ENCODE measurements around the gene S100A3.

S100A3 gene

DNA sequence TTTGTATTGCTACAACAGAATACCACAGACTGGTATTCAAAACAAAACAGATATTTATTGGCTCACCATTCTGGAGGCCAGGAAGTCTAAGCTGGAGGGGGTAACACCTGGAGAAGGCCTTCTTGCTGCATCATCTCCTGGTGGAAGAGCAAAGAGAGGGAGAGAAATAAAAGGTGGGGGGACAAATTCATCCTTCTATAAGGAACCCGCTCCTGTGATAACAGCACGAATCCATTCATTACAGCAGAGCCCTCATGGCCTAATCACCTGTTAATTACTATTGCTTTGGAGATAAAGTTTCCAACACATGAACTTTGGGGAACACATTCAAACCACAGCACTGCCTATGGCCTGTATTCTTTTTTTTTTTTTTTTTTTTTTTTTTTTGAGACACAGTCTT lies 11.2 kb upstream of the S100A3 start:
- TF ChIP-seq, protein P1, sequence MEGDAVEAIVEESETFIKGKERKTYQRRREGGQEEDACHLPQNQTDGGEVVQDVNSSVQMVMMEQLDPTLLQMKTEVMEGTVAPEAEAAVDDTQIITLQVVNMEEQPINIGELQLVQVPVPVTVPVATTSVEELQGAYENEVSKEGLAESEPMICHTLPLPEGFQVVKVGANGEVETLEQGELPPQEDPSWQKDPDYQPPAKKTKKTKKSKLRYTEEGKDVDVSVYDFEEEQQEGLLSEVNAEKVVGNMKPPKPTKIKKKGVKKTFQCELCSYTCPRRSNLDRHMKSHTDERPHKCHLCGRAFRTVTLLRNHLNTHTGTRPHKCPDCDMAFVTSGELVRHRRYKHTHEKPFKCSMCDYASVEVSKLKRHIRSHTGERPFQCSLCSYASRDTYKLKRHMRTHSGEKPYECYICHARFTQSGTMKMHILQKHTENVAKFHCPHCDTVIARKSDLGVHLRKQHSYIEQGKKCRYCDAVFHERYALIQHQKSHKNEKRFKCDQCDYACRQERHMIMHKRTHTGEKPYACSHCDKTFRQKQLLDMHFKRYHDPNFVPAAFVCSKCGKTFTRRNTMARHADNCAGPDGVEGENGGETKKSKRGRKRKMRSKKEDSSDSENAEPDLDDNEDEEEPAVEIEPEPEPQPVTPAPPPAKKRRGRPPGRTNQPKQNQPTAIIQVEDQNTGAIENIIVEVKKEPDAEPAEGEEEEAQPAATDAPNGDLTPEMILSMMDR (IDR thresholded peaks at IDR 0.05; ENCODE audit: extremely low read depth, missing control alignments), result no peak

DNA sequence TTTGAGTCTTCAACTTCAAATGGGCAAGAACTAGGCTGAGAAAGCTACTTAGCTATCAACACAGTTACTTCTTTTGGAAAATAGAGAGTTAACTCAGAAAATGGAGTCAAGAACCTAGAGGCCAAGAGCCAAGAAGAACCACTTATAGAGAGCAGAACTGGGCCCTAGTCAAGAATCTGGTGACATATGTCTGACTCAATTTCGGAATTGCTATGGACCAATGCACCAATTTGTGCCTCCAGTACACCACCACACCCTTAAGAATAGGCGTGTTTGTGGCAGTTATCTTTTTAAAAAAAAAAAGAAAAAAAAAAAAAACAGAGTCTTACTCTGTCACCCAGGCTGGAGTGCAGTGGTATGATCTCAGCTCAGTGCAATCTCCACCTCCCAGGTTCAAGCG lies 8.8 kb upstream of the S100A3 start:
- TF ChIP-seq, protein P1 (IDR thresholded peaks at IDR 0.05; ENCODE audit: extremely low read depth, missing control alignments), result no peak
- DNase-seq (ENCODE audit: low spot score), result no peak

More for the DNA sequence above, 11.2 kb upstream of the S100A3 start:
- DNase-seq (ENCODE audit: low spot score), result no peak

DNA sequence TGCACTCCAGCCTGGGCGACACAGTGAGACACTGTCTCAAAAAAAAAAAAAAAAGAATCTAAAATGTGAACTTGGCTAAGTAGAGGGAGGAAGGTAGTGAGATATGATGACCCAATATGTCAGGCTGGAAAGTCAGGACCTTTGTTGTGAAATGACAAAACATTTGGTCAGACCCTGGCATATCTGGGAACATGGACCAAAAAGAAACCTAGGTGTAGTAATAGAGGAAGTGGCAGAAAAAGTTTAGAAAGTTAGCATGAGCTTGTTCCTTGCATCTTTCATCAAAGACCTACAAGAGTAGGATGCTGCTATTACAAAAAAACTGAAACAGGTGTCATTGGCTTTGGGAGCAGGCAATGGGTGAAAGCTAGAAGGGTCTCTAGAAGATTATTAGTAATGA lies 7.3 kb upstream of the S100A3 start:
- TF ChIP-seq, protein P1 (IDR thresholded peaks at IDR 0.05; ENCODE audit: extremely low read depth, missing control alignments), result no peak
- DNase-seq (ENCODE audit: low spot score), result no peak

DNA sequence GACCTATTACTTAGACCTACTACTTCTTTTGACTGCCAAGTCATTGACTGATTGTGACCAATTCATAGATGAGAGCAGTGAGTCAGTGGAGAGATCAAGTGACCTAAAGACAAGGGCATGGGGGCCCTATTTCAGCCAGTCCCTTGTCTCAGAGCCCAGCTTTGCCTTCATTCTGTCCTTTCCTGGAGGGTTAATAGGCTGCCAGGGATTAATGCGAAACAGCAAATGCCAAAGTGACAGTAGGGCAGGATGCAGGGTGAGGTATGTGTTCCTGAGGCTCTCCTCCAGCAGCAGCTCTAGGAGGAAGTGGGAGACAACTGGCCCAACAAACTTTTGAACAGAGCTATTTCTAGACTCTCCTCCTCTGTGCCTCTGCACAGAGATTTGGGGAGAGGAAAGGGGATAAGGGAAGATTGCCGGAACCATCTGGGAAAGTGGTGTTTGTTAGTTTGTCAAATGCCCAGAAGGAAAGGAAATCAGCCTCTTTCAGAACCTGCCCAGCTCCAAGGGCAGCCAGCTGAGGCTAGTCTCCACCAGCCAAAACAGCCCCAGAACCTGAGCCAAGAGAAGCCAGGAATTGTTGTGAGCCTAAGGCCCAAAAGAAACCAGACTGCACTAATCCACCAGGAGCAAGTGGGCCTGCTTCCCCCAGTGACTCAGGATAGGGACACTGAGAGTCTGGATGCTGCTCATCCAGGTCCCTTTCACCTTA lies 4.9 kb upstream of the S100A3 start:
- TF ChIP-seq, protein P1 (IDR thresholded peaks at IDR 0.05; ENCODE audit: extremely low read depth, missing control alignments), result no peak
- DNase-seq (ENCODE audit: low spot score), result no peak

DNA sequence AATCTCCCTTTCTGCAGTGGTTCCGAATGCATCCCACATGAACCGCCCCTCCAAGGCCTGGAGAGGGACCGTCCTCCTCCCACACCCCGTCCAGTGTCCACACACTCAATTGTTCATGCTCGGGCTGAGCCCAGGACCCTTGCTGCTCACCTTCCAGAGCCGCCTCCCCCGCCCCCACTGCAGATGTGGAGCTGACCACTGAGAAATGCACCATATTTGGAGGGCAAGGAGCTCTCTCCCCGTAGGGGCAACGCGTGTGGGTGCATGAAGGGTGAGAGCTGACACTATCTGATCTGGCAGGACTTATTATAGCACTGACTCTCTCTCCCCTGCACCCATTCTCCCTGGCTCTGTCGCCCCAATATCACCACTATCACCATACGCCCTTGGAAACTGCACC lies 4.0 kb upstream of the S100A3 start:
- TF ChIP-seq, protein P1 (IDR thresholded peaks at IDR 0.05; ENCODE audit: extremely low read depth, missing control alignments), result no peak
- no peak for DNase-seq (ENCODE audit: low spot score)

DNA sequence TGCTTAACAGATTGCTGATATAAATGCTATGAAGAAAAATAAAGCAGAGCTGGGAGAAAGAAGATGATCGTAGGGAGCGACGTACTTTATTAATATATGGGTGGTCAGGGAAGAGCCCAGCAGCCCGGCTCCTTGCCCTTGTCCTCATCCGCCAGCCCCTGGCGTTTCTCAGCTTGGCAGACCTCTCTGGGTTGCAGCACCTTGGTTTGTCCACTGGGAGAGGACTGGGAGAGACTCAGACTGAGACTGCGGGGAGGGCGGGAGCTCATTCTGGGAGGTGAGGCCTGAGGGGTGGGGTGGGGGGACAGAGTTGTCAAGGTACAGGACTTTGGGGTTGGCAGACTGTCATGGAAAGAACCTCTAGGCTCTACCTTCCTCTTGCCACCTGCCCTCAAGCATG lies 3.3 kb upstream of the S100A3 start:
- DNase-seq (ENCODE audit: low spot score), result no peak

DNA sequence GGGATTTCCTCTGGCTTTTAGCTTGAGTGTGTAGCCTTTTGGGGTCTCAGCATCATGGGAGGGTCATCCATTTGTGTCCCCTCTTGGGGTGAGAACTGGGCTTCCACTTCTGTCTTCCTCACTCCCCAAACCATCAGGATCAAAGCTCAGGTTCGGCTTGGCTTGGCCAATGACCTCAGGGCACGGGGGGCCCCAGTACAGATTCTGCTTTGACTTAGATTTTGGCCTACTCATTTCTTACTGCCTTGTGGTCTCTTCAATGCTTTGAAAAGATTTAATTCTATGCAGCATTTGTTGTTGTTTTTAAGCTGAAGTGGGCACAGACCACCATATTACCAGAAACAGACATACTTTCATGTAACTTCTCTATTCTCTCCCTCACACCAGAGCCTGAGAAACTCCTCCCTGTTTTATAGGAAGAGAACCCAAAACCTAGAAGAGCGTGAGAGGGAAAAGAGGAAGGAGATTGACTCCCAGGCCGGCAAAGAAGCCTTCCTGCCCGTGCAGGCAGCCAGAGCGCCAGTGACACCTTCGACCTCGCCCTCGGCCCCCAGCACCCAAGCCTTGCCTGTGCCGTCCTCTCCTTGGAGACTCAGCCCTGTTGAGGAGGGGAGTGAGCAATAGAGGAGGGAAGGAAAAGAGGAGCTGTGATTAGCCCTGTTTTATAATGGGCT lies 1.9 kb upstream of the S100A3 start:
- DNase-seq (ENCODE audit: low spot score), result no peak
- TF ChIP-seq, protein P1 (IDR thresholded peaks at IDR 0.05; ENCODE audit: extremely low read depth, missing control alignments), result no peak

More for the DNA sequence above, 3.3 kb upstream of the S100A3 start:
- TF ChIP-seq, protein P1 (IDR thresholded peaks at IDR 0.05; ENCODE audit: extremely low read depth, missing control alignments), result no peak
